GM21528 (cell line): ENCODE data around the gene FRK.
"Not testable (repeated sequence)": the region's sequence is repeated elsewhere in the genome, so short reads cannot be mapped to it uniquely, and the experiment has no call there.

Source experiments
- ATAC-seq: cut with Tn5 transposase; IDR thresholded peaks from one replicate; pipeline ENCODE4 v1.9.1; 2021; ENCODE audit warnings: mild to moderate bottlenecking, moderate library complexity; ENCODE audit not compliant: unreplicated experiment, low FRiP score

Gene FRK, protein sequence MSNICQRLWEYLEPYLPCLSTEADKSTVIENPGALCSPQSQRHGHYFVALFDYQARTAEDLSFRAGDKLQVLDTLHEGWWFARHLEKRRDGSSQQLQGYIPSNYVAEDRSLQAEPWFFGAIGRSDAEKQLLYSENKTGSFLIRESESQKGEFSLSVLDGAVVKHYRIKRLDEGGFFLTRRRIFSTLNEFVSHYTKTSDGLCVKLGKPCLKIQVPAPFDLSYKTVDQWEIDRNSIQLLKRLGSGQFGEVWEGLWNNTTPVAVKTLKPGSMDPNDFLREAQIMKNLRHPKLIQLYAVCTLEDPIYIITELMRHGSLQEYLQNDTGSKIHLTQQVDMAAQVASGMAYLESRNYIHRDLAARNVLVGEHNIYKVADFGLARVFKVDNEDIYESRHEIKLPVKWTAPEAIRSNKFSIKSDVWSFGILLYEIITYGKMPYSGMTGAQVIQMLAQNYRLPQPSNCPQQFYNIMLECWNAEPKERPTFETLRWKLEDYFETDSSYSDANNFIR

DNA sequence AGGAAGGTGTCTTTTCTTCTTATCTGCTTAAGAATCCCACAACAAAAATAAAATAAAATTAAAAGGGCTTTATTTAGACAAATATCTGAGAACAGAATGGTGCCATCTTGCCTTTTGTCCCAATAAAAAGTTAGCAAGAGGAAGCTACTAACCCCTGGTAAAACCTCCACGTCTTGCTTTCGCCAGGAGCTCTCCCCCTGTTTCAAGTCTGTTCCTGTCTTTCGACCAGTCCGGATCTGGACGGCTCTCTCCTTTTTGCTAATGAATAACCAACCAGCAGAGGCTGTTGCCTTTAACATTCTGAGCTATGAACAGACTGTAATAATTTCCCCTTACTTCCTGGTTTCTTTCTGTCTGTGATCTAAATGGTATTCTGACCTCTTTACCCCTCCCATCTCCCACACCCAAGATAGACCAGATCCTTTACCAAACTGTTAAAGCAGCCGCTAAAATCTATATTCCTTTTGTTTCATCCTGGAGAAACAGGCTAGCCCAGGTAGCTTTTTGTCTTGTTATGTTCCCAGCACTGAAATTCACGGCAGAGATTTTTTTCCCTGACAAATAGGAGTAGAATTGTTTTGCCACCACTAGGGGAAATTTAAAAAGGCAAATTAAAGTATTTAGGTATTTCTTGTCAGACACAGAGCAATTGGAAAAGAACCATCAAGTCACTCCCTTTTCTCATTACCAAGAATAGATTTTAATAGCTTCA, at the start of gene FRK:
TSS of gene FRK (minus strand) at position 320 of the 712 bp plus-strand sequence. CDS start 580 bp downstream, outside the sequence.
- ATAC-seq, result no peak

DNA sequence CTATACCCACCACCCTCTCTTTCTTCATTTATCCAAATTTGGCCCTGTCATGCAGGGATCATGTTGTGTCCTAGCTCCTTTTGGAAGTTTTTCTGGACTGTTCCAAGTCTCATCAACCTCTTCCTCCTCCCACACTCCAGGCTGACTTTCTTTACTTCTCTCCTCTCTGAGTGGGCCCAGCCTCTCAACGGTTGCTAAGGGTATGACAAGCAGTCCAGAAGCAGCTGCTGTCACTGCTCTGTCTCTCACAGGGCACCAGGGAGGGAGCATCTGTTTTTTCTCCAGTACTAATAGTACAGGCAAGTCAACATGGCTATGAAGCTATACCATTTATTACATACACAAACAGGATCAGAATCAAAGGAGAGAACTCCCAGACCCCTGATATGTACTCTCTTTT, 48.1 kb upstream of the FRK start:
- ATAC-seq, result no peak

DNA sequence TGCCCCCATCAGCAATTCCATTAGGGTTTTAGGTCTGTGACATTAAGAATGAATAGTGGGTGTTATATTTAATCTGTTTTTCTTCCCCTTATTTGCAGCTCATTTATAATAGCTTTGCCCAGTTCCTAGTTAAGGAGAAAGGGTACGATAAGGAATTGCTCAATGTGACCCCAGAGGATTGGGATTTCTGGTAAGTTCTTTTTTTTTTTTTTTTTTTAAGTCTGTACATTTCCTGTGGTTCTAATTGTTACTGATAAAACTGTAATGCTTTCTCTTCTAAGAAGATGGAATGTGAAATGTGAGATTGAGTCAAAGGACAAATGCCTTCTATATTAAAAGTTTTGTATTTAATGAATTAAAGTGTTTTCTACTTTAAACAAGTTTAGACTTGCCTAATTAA, 45.5 kb upstream of the FRK start:
- no peak for ATAC-seq

DNA sequence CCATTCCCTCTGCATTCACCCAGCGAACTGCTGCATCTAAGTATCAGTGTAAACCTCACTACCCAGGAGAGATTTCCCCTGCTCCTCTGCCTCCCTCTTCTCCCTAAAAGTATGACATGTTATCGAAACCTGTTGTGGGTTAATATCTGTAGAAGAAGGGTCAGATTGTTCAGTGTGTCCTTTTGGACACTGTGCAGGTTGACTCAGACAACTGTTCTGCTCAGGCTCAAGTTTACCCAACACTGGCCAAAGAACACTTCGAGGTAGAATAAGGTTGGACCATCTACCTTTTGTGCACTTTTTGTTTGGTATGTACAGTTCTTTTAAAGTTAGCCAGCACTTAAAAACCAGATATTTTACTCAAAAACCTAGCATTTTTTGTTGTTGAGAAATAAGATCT, 44.6 kb upstream of the FRK start:
- no peak for ATAC-seq

DNA sequence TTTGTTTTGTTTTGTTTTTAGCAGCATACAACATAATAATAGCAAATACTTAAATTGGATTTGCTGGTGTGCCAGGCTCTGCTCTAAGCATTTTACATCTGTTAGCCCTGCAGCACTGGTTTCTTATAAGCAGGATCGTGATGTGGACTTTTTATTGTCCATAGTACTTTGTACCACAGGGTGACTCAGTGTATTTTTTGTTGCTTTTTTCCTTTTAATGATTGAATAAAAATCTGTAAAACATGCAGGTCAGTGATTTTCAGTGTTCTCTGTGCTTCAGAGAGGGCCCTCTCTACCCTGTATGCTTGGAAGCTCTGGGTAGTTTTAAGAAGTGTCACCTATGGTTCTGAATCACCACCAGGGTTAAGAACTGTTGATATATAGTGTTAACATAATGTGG, 43.9 kb upstream of the FRK start:
- ATAC-seq, result no peak

DNA sequence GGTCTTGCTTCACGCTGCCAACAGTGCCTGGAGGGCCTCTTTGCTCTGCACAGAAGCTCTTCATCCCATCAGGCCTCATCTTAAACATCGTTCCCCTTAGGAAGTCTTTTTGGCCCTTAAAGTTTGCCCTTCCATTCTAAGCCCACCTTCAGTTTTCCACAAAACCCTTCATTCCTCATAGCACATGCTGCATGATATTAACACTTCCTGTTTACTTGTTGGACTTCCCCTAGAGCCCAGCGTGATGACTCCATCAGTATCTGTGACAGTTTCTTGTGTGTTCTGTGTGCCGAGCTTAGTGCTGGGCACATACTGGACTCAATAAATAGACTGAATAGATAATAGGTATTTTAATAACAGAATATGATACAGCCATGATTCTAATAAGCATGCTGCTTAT, 42.2 kb upstream of the FRK start:
- ATAC-seq, result no peak

DNA sequence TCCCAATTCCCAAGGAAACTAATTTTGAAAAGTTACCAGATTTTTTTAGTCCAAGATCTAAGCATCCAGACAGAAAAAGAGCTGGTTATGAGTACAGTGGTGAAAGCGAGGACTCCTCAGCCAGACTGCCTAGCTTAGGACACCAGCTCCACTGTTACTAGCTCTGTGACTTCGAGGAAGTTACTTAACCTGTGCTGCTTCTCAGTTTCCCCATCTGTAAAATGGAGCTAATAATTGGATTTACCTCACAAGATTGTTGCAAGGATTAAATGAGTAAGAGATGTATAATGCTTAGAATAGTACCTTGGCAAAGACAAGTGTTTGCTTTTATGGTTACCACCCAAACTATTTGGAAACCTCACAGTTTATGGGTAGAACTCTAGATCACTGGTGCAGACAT, 41.1 kb upstream of the FRK start:
- ATAC-seq, result no peak

DNA sequence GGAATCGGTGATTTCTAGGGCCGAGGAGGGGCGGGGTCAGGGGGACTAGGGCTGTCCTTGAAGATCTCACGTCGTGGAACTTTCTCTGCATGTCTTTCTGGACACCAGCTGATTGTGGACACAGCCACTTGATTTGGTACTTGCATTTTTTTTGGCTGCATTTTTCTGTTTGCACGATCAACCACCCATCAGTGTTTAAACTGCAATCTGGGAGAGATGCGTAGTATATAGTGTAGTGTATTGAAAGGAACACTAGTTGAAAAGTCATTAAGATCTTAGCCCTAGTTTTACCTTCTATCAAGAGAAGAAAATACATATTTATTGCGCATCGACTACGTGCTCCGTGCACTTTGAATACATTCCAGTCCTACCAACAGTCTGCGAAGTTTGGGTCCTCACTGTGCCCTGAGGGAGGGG, 40.6 kb upstream of the FRK start:
- ATAC-seq, result no peak

DNA sequence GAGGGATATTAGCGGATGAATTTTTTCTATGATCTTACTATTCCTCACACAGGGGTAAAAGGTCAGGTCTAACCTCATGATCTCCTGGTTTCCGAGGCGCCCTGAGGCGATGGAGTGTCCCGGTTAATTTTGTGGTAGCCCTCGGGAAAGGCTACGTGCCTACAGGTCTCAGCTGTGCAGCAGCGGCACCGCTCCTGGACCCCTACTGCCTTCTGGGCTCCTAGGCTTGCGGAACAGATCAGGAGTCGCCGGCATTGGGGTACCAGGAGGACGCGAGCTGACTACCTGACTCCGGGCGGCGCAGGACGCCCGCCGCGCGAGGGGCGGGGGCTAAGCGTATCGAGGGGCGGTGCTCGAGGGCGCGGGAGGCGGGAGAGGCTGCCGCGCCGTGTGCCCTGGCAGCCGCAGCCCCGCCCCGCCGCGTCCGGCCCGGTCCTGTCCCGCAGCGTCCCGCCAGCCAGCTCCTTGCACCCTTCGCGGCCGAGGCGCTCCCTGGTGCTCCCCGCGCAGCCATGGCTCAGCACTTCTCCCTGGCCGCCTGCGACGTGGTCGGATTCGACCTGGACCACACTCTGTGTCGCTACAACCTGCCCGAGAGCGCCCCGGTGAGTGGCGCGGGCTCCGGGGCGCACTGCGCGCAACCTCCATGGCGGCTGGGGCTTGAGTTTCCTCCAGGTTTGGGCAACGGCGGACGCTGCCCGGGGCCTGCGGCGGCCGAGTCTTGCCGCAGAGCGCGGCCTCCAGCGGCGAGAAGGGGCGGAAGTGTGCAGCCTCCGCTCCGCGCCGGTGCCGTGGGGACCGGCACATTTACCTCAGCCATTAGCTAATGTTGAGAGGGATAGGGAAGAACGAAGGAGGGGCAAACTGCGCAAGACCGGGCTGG, 40.0 kb upstream of the FRK start, which contains the start of gene NT5DC1:
TSS of gene NT5DC1 (plus strand) at position 435 of the 883 bp plus-strand sequence. CDS start at position 513, 78 bp downstream.
- peak; percentile 90 for ATAC-seq

DNA sequence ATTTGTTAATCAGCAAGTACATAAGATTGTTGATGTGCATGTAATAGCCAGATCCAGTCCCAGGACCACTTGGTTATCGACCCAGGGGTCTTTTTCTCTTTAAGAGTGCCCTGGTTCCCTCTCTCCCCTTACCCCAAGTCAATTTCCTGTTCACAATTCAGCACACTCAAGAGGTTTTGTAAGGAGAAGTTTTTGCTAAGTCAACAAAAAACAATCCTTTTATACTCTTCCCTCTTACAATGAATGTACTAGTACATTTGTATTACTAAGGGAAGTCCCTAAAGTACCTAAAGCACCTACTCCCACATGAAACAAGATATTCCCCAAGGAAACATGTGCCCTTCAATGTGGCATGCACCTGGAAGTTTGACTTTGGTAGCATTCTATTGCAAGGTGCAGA, 38.3 kb upstream of the FRK start:
- ATAC-seq, result no peak

DNA sequence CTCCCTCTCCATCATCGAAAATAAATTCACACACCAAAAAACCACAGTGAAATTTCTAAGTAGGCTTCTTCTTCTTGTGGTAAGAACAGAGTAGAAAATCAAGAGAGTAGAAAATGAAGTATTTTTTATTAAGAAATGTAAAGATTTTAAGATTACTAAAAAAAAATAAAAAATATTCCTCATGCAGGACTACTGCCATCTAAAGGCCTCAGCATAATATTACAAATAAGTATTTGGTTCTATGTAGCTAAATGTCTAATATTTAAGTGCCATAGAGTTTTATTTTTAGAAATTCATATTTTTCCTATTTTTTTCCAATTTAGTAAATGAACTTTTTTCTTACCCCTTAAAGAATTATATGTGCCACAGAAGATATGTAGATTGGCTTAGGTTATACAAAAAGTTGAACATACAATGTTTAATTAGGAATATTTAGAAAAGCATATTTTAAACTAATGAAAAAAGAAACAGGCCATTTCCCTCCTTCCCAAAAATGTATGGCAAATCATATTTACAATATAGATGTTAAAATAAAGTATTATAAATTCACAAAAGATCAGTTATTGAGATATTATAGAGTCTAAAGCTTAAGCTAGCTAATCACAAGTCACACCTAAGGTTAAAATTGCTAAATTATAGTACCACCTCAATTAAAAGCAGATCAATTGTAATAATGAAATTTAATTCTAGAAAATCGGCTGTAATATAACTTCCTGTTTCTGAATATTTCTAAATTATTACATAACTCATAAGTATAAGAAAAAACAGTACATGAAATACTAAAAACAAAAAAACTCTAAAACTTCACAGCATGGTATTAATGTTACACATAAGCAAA, 36.5 kb upstream of the FRK start:
- no peak for ATAC-seq

DNA sequence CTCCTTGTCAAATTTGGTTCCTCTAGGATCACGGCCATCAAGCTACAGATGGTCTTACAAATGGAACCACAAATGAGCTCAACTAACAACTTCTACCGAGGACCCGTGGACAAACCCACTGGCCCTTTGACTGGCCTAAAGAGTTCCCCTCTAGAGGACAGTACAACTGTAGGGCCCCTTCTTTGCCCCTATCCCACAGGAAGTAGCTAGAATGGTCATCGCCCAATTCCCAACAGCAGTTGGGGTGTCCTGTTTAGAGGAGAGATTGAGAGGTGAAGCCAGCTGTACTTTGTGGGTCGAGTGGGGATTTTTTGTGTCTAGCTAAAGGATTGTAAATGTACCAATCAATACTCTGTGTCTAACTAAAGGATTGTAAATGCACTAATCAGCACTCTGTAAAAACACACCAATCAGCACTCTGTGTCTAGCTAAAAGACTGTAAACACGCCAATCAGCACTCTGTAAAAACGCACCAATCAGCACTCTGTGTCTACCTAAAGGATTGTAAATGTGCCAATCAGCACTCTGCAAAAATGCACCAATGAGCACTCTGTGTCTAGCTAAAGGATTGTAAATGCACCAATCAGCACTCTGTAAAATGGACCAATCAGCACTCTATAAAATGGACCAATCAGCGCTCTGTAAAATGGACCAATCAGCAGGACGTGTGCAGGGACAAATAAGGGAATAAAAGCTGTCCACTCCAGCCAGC, 35.5 kb upstream of the FRK start:
- ATAC-seq, result not testable (repeated sequence)

DNA sequence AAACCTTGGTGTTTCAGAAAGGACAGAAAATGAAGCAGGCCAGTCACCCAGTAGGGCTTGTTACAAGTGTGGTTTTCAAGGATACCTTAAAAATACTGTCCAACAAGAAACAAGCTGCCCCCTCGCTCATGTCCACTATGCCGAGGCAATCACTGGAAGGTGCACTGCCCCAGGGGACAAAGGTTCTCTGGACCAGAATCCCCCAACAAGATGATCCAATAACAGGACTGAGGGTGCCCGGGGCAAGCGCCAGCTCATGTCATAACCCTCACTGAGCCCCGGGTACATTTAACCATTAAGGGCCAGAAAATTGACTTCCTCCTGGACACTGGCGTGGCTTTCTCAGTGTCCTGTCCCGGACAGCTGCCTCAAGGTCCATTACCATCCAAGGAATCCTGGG, 33.4 kb upstream of the FRK start:
- ATAC-seq, result no peak

DNA sequence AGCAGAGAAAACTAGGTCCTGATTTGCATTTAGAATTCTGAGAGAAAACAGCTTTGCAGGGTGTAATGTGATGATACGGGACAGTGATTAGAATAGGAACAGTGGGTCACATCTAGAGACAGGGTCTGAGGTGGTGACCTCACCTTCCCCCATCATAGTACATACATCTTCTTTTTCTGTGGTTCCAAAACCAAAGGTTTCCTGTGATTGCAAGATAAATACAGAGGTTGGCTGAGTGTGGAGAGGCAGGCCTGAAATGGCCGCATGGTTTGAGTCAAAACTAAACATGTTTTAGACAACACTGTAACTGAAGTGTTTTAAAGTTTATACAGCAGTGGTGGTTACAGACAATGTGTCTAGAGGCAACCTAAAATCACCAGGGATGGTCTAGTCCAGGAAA, 29.6 kb upstream of the FRK start:
- ATAC-seq, result peak; percentile 62

DNA sequence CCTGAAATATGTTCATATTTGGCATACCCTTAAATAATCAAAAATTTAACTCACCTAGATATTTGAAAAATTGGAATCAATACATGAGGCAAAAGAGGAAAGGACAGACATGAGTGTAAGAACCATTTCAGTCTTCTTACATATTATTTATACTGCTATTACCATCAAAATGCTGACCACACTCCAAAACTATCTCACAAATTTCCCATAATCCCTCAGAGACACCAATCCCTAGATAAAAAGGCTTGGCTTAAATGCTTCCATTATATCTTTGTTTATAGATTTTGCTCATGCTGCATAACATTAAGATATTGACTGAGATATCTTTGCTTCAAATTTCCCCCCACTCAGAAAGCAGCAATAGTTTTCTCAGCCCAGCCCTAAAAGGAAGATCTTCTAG, 28.3 kb upstream of the FRK start:
- ATAC-seq, result no peak

DNA sequence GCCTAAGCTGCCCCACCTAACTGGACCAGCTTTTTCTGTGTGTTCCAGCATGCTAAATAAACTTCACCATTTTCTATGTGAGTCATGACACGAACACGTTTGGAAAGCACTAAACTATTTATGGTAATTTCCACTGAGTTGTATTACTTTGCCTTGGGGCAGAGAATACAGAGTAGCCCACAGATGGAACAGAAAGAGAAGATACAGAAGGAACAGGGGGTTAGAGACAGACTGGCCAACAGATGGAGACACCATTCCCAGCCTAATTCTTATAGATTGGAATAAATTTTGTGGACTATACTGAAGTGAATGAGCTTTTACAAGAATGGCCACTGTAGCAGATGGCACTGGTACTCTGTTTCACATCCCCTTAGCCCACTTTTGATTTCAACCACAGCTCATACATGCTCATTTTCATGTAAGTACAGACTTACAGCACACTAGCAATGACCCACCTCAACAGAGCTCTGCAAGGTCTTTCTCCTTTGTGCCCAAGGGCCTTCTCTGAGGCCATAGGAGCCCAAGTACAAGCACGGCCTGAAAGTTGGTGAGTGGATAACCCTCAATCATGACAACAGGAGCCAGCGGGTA, 26.8 kb upstream of the FRK start:
- ATAC-seq, result peak; percentile 98

DNA sequence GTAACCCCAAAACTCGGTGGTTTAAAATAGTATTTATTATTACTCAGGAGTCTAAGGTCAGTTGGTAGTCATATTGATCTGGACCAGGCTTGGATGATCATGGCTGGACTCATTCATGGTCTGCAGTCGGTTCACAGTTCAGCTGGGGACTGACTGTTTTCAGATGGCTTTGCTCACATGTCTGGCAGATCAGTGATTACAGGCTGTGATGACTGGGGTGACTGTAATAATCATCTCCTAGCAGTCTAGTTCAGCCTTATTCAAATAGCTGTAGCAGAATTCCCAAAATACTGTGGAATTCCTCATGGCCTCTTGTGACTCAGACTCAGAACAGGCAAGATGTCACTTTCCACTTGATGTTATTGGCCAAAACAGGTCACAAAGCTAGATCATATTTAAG, 23.6 kb upstream of the FRK start:
- no peak for ATAC-seq

DNA sequence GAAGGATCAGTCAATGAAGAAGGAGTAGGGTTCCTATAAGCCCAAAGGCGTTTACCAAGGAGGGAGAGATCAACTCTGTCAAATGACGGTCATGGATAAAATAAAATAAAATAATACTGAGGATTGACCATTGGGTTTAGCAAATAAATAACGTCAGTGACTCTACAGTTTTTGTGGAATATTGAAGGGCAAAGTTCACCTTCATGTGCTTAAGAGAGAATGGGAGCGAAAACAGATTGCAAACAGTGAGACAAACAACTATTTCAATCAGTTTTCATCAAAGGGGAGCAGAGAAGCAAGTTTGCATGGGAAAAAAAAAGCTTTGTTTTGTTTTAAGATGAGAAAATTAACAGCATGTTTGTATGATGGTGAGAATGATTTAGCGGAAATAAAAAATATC, 22.4 kb upstream of the FRK start:
- no peak for ATAC-seq

DNA sequence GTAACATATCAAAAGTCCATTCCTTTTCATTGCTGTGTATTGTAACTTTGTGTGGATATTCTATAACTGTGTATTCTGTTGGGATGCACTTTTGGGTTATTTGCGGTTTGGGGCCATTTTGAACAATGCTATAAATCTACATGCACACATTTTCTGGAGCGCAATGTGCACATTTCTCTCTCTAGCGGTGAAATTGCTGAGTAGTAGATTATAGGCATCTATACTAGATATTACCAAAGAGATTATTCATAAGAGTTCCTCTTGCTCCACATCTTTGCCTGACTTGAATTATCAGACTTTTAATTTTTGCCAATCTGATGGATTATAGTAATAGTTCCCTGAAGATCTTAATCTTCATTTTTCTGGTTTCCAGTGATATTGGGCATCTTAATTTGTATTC, 18.3 kb upstream of the FRK start:
- ATAC-seq, result no peak
